ENCODE results near the gene SCRT2.

DNA sequence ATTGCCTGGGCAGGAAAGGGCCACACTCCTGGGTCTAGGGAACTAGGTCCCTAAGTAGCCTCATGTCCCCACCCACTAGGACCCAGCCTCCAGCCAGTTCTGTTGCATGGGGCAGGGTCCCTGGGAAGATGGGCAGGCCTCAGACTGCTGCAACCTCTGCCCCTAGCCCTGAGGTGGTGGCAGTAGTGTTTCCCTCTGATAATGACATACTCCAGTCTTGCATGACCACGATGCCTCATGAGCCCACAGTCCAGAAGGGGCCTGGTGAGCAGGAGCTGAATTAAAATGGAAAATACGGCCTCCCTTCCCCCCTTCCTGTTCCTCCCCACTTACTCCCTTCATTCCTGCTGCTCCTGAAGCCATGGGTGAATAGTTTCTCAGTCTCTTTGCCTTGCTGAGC lies 36.0 kb upstream of the SCRT2 start:
- TF ChIP-seq, protein P1, sequence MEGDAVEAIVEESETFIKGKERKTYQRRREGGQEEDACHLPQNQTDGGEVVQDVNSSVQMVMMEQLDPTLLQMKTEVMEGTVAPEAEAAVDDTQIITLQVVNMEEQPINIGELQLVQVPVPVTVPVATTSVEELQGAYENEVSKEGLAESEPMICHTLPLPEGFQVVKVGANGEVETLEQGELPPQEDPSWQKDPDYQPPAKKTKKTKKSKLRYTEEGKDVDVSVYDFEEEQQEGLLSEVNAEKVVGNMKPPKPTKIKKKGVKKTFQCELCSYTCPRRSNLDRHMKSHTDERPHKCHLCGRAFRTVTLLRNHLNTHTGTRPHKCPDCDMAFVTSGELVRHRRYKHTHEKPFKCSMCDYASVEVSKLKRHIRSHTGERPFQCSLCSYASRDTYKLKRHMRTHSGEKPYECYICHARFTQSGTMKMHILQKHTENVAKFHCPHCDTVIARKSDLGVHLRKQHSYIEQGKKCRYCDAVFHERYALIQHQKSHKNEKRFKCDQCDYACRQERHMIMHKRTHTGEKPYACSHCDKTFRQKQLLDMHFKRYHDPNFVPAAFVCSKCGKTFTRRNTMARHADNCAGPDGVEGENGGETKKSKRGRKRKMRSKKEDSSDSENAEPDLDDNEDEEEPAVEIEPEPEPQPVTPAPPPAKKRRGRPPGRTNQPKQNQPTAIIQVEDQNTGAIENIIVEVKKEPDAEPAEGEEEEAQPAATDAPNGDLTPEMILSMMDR (IDR thresholded peaks at IDR 0.05; ENCODE audit: insufficient read depth, low read depth, low read length) = no peak
- no peak for TF ChIP-seq EZH2 (IDR thresholded peaks at IDR 0.05; ENCODE audit: insufficient read depth, low read length)

All from astrocyte (in vitro differentiated cells and primary cell).